Adrenal gland (tissue), 12 donors: Measurements from ENCODE around the gene STAT1. TPM values are rescaled to one million over a fixed set of nuclear protein-coding genes. Genes with fewer than 3 reads are reported as not detected.

ENCODE experiments used
- DNase-seq, 7 donors: peaks; one replicate each; pipeline ENCODE4 v3.0.0-alpha.2; 2019 to 2020
- H3K27ac ChIP-seq, 5 donors: fragments of 200-600 bp; sonication (generic) in 4 of 5; 1 replicate in 3 of 5; 2 replicates in 2 of 5; pipeline versions ENCODE4 v1.5.1 to v1.8.0; 2016 to 2020; ENCODE audit warnings: mild to moderate bottlenecking in 1 of 5
- H3K27me3 ChIP-seq: fragments of 200-600 bp; 2 replicates; pipeline ENCODE4 v1.8.0; 2021
- H3K36me3 ChIP-seq, 2 donors: fragments of 200-600 bp; replicated peaks in 1 of 2; 1 replicate in 1 of 2; 2 replicates in 1 of 2; pipeline versions ENCODE4 v1.5.1 to v1.8.0; 2018 to 2022
- H3K4me1 ChIP-seq, 2 donors: fragments of 200-600 bp; replicated peaks in 1 of 2; 1 replicate in 1 of 2; 2 replicates in 1 of 2; pipeline versions ENCODE4 v1.5.1 to v1.8.0; 2018 to 2021
- H3K4me3 ChIP-seq, 4 donors: fragments of 200-600 bp; sonication (generic) in 3 of 4; one replicate each; pipeline ENCODE4 v1.5.1; 2016 to 2018
- H3K9me3 ChIP-seq, 3 donors: fragments of 200-600 bp; sonication (generic) in 1 of 3; replicated peaks in 1 of 3; 1 replicate in 2 of 3; 2 replicates in 1 of 3; pipeline versions ENCODE4 v1.5.1 to v1.8.0; 2016 to 2021
- POLR2A ChIP-seq, 2 donors: fragments of 450-650 bp; IDR thresholded peaks; one replicate each; pipeline ENCODE4 v1.6.1; 2017; ENCODE audit warnings: antibody characterized with exemption in 2 of 2, mild to moderate bottlenecking in 2 of 2, moderate library complexity in 1 of 2
- WGBS, 4 donors: extraction: QIAGEN DNeasy Blood & Tissue Kit in 2 of 4; methylation state at CpG; one replicate each; pipeline versions ENCODE4 v1.1.5 to v1.1.7; 2013 to 2017; 5-methylcytosine and 5-hydroxymethylcytosine counted together
- intact Hi-C, 2 donors: fragments of 100-400 bp; cut with DNase I; formaldehyde crosslinking; loops; one replicate each; pipeline versions ENCODE4 v1.14.1 to v1.15.0; 2022 to 2023
- polyA plus RNA-seq, 3 donors: library from polyadenylated mRNA; stranded (reverse); fragments of 200-250 nt in 2 of 3; fragments of 350-450 nt in 1 of 3; fragmentation: Illumina TruSeq in 1 of 3; extraction: RNeasy Lipid Tissue Mini Kit (QIAGEN cat#74804) in 1 of 3; gene quantifications; one replicate each; pipeline ENCODE4 v1.2.3, GENCODE V29; 2013 to 2014
- total RNA-seq, 9 donors: library from RNA; depleted of rRNA in 4 of 9; stranded (reverse); fragments of >200 nt in 4 of 9; fragments of 120-200 nt in 1 of 9; fragmentation: NEBNext Ultra II Directional in 1 of 9; extraction: Animal tissue kit (Norgen Biotek cat#: 25700) in 1 of 9; gene quantifications; one replicate each; pipeline versions ENCODE4 v1.1.0 to v1.2.4, GENCODE V29; 2013 to 2023
- TF ChIP-seq, protein P1 (sequence below), 6 experiments: fragments of 450-650 bp in 4 of 6; fragments of 200-600 bp in 2 of 6; sonication (generic) in 1 of 6; IDR thresholded peaks; 1 replicate in 5 of 6; 2 replicates in 1 of 6; pipeline versions ENCODE4 v1.5.1 to v1.8.0; 2016 to 2021; ENCODE audit warnings: antibody characterized with exemption in 6 of 6, mild to moderate bottlenecking in 2 of 6, moderate library complexity in 1 of 6
- donor health status: healthy with polysubstance abuse.
- donor health status: Bipolar disorder and iron deficiency.
- donor health status: DM: yes; HTN: yes; CAD: no.
- donor health status: DM: no; HTN: no; CAD: no.
- donor health status: DM: no; HTN: no; CAD: no.
- donor health status: DM: yes; HTN: yes; CAD: no.

The STAT1 gene
- total and polyA plus RNA-seq, 12 donors = 11.9 to 165 (median 75.6) TPM

DNA sequence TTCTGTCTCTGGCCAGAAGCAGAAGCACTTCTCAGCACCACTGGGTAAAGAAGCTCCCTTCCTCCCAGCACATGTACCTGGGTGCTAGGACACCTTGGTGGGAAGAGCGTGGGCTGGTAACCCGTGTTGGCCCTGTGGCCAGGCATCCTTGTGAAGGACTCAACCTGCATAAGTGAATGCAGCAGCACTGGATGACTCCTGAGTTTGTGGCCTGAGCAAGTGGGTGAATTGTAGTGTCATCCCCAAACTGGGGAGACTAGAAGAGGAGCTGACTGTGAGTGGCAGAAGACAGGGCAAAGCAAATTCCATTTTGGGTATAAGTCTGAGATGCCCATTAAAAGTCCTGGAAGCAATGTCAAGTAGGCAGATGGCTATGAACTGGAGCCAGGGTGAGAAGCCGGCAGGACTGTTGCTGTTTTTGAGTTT is 63.4 kb downstream of the STAT1 start:
- Histone ChIP-seq H3K27ac (no peak overlapping the region), H3K4me3 (no peak overlapping the region), H3K4me1 (peaks cover 26 to 33% of the 10 kb centered on the region in 2 donors), H3K9me3 (no peaks in the 10 kb centered on the region), H3K36me3 (no peaks in the 10 kb centered on the region), H3K27me3 (no peaks in the 10 kb centered on the region)
- 92 to 98% (median 95%) methylated on average over 3 of the region's 3 CpGs for WGBS, 4 donors
- DNase-seq = no peak
- intact Hi-C loops = no loop called here
- TF ChIP-seq, protein P1, sequence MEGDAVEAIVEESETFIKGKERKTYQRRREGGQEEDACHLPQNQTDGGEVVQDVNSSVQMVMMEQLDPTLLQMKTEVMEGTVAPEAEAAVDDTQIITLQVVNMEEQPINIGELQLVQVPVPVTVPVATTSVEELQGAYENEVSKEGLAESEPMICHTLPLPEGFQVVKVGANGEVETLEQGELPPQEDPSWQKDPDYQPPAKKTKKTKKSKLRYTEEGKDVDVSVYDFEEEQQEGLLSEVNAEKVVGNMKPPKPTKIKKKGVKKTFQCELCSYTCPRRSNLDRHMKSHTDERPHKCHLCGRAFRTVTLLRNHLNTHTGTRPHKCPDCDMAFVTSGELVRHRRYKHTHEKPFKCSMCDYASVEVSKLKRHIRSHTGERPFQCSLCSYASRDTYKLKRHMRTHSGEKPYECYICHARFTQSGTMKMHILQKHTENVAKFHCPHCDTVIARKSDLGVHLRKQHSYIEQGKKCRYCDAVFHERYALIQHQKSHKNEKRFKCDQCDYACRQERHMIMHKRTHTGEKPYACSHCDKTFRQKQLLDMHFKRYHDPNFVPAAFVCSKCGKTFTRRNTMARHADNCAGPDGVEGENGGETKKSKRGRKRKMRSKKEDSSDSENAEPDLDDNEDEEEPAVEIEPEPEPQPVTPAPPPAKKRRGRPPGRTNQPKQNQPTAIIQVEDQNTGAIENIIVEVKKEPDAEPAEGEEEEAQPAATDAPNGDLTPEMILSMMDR (IDR thresholded peaks at IDR 0.05) = no peak
- TF ChIP-seq POLR2A (IDR thresholded peaks at IDR 0.05) = no peak

DNA sequence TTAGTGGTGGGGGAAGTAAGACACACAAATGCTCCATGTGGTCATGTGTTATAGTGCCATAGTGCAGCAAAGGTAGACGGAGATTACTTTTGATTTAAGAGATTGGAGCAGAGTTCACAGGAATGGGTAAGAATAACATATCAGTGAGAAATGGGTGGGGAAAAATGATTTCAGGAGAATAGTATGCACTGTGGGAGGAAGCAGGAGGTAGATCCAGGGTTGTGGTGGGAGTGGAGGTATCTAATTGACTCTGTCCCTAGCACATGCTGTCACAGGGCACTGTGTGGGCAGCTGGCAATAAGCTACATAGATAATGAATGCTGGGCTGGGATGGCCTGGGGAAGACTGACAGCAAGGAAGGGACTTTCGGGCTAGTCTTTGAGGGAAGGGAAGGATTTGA is 65.3 kb downstream of the STAT1 start:
- Histone ChIP-seq H3K27me3 (no peaks in the 10 kb centered on the region), H3K27ac (no peak overlapping the region), H3K4me1 (peaks cover 30 to 33% of the 10 kb centered on the region in 2 donors), H3K4me3 (no peak overlapping the region), H3K36me3 (no peaks in the 10 kb centered on the region), H3K9me3 (no peaks in the 10 kb centered on the region)
- WGBS, 4 donors = 79 to 87% (median 83%) methylated on average over 2 of the region's 2 CpGs
- no peak for TF ChIP-seq POLR2A (IDR thresholded peaks at IDR 0.05)
- TF ChIP-seq, protein P1 (IDR thresholded peaks at IDR 0.05) = peak in 1 of 6 experiments; percentile 3
- no peak for DNase-seq
- intact Hi-C loops = no loop called here

DNA sequence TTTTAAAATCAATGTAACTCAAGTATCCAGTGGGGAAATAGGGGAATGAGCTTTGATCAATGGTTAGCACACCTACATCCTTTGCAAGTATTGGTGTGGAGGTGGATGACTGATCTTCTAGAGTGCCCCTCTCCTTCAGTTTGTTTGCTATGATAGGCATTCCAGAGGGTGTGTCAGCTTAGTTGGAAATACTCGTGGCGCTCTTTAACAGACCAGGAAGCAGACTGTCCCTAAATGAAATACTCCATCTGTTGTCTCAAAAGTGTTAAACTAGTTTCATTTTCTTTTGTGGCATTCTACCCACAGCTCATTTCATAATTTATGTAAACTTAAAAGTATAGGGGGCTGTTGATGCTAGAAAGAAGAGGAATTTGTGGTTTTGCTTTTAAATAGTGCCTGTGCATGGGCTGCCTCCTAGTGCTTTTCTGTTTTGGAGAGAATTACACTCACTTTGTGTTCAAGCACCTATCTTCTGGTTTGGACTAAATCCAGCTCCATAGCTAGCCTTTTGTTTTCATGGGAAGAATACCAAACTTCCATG is 66.2 kb downstream of the STAT1 start:
- peak overlapping the region in 1 of 4 donors; percentile 20 for H3K4me3 ChIP-seq
- TF ChIP-seq, protein P1 (IDR thresholded peaks at IDR 0.05) = no peak
- no peak for TF ChIP-seq POLR2A (IDR thresholded peaks at IDR 0.05)
- peak overlapping the region in 1 of 5 donors; percentile 68 for H3K27ac ChIP-seq
- DNase-seq = no peak
- H3K36me3 ChIP-seq = no peaks in the 10 kb centered on the region
- no peaks in the 10 kb centered on the region for H3K9me3 ChIP-seq
- H3K27me3 ChIP-seq = no peaks in the 10 kb centered on the region
- H3K4me1 ChIP-seq = peaks cover 27 to 30% of the 10 kb centered on the region in 2 donors
- intact Hi-C loops = no loop called here
- 14 to 18% (median 17%) methylated on average over 2 of the region's 2 CpGs for WGBS, 4 donors

DNA sequence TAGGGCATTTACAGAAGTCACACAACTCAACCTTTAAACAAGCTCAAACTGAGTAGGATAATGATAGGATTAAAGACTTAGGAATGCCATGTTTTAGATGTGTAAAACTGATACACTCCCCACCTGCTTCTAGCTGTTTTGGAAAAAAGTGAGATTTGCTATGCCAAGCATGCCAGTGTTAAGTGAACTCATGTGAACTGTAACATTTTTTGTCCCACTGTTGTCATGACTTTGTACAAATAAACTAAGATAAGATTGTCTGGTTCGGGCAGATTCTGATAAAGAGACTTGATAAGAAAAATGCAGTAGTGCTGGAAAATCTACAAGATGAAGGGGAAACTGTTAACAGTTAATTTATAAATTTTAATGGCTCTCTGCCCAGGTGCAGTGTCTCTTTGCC is 66.8 kb downstream of the STAT1 start:
- H3K4me3 ChIP-seq = peak overlapping the region in 1 of 4 donors; percentile 20
- DNase-seq = peak in 2 of 7 donors; percentile 34 to 59
- 4 to 19% (median 10%) methylated on average over 1 of the region's 1 CpG for WGBS, 4 donors
- no peaks in the 10 kb centered on the region for H3K9me3 ChIP-seq
- TF ChIP-seq, protein P1 (IDR thresholded peaks at IDR 0.05) = no peak
- TF ChIP-seq POLR2A (IDR thresholded peaks at IDR 0.05) = no peak
- peak overlapping the region in 1 of 5 donors; percentile 68 for H3K27ac ChIP-seq
- peaks cover 27 to 30% of the 10 kb centered on the region in 2 donors for H3K4me1 ChIP-seq
- H3K36me3 ChIP-seq = no peaks in the 10 kb centered on the region
- intact Hi-C loops = no loop called here
- no peaks in the 10 kb centered on the region for H3K27me3 ChIP-seq
